Stomach (tissue), 4 donors: ENCODE measurements around the gene SPATA3.

Source experiments
- CTCF ChIP-seq, 7 experiments: fragments of 450-650 bp in 4 of 7; fragments of 200-600 bp in 3 of 7; sonication (generic) in 3 of 7; IDR thresholded peaks; one replicate each; pipeline ENCODE4 v1.5.1; 2016 to 2019; ENCODE audit warnings: antibody characterized with exemption in 7 of 7, control low read depth in 2 of 7, mild to moderate bottlenecking in 1 of 7
- POLR2A ChIP-seq, 4 donors: fragments of 450-650 bp; IDR thresholded peaks; one replicate each; pipeline ENCODE4 v1.6.1; 2016; ENCODE audit warnings: antibody characterized with exemption in 4 of 4, control low read depth in 2 of 4, mild to moderate bottlenecking in 1 of 4, moderate library complexity in 1 of 4

DNA sequence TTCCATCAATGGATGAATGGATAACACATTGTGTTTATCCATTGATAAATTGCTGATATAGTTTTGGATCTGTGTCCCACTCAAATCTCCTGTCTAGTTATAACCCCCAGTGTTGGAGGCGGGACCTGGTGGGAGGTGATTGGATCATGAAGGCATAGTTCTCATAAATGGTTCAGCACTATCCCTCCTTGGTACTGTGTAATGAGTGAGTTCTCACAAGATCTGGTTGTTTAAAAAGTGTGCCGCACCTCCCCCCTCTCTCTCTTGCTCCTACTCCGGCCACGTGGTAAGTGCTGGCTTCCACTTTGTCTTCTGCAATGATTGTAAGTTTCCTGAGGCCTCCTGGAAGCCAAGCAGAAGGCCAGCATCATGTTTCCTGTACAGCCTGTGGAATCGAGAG, 23.9 kb upstream of the SPATA3 start:
- no peak for TF ChIP-seq POLR2A (IDR thresholded peaks at IDR 0.05)
- TF ChIP-seq CTCF (IDR thresholded peaks at IDR 0.05), result no peak
